Activated naive CD8-positive, alpha-beta T cell treated with anti-CD3 and anti-CD28 coated beads, Interleukin-2, amount 50 U/mL, for 24 hours (primary cell): ENCODE data around the gene PLS3.

Experiments used
- ATAC-seq: fragments of 150-1000 bp; cut with Tn5 transposase; one replicate; pipeline ENCODE4 v1.10.0; 2021
- DNase-seq: peaks from one replicate; pipeline ENCODE4 v3.0.0; 2021
- H3K27ac Mint-ChIP-seq: one replicate; pipeline ENCODE4 v1.8.0; 2021; ENCODE audit warnings: mild to moderate bottlenecking, mixed read lengths
- H3K27me3 Mint-ChIP-seq: one replicate; pipeline ENCODE4 v1.8.0; 2021; ENCODE audit warnings: mixed read lengths
- H3K36me3 Mint-ChIP-seq: one replicate; pipeline ENCODE4 v1.8.0; 2021; ENCODE audit warnings: low read depth, mixed read lengths
- H3K4me1 Mint-ChIP-seq: one replicate; pipeline ENCODE4 v1.8.0; 2021; ENCODE audit warnings: mixed read lengths
- H3K4me3 Mint-ChIP-seq: one replicate; pipeline ENCODE4 v1.8.0; 2021; ENCODE audit warnings: mild to moderate bottlenecking, moderate library complexity, mixed read lengths
- H3K9me3 Mint-ChIP-seq: one replicate; pipeline ENCODE4 v1.8.0; 2021; ENCODE audit warnings: mixed read lengths

Gene PLS3

DNA sequence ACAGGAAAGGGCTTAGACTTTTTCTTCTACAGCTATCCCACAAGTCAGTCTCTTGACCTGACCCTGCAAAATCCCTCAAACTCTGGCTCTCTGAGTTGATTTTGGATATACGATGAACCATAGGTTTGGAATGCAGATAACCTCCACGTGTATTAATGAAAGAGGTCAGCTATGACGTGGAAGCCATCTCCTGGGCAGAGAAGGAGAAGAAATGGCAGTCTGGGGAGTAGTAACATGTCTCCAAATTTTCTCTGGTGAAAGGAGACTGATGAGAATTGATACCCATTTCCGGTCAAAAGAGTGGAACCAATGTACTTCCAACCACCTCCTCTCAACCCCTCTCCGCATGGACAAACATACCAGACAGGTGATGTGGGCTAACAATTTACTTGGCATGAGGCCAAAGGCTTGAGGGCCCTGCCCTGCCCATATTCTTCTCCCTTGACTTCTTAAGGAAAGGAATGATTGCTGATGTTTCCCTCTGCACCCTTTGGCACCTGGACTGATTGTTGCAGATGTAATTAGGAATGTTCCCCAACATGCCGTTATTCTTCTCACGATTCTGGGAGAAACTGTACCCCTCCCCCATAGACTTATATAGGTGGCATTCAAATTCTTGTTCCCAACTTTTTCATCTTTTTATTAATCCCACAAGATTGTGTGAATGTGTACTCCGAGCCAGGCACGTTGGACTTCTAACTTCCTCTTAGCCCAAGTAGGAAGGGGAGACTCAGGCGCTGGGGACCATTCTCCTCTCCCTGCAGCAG lies 580 bp upstream of the PLS3 start:
- no peak for ATAC-seq
- H3K4me1 Mint-ChIP-seq, result no peaks in the 10 kb centered on the region
- DNase-seq, result no peak
- peak overlapping the region; percentile 64 for H3K4me3 Mint-ChIP-seq
- H3K9me3 Mint-ChIP-seq, result no peaks in the 10 kb centered on the region
- H3K27me3 Mint-ChIP-seq, result peaks cover 26% of the 10 kb centered on the region
- no peaks in the 10 kb centered on the region for H3K36me3 Mint-ChIP-seq
- no peak overlapping the region for H3K27ac Mint-ChIP-seq

- Mint-ChIP-seq H3K4me3 (peak overlapping the region; percentile 64), H3K36me3 (no peaks in the 10 kb centered on the region), H3K27ac (no peak overlapping the region), H3K27me3 (peaks cover 26% of the 10 kb centered on the region), H3K9me3 (no peaks in the 10 kb centered on the region), H3K4me1 (no peaks in the 10 kb centered on the region)
- DNase-seq (peak; percentile 2), ATAC-seq (peak; percentile 35)
Measured at GRCh38 chrX:115561605-115562479, 868 bp downstream of the PLS3 start.

GRCh38 chrX:115562480-115562847 lies 1.5 kb downstream of the PLS3 start:
- DNase-seq (no peak), ATAC-seq (no peak)
- peaks cover 26% of the 10 kb centered on the region for H3K27me3 Mint-ChIP-seq
- no peak overlapping the region for H3K27ac Mint-ChIP-seq
- no peaks in the 10 kb centered on the region for H3K36me3 Mint-ChIP-seq
- no peak overlapping the region for H3K4me3 Mint-ChIP-seq
- H3K9me3 Mint-ChIP-seq, result no peaks in the 10 kb centered on the region
- no peaks in the 10 kb centered on the region for H3K4me1 Mint-ChIP-seq

- no peak overlapping the region for H3K4me3 Mint-ChIP-seq
- peaks cover 23% of the 10 kb centered on the region for H3K27me3 Mint-ChIP-seq
- ATAC-seq, result no peak
- H3K36me3 Mint-ChIP-seq, result no peaks in the 10 kb centered on the region
- no peaks in the 10 kb centered on the region for H3K9me3 Mint-ChIP-seq
- H3K4me1 Mint-ChIP-seq, result no peaks in the 10 kb centered on the region
- H3K27ac Mint-ChIP-seq, result no peak overlapping the region
- no peak for DNase-seq
Measured at GRCh38 chrX:115563633-115564162, 2.7 kb downstream of the PLS3 start.

GRCh38 chrX:115564243-115564642 lies 3.3 kb downstream of the PLS3 start:
- H3K27ac Mint-ChIP-seq, result no peak overlapping the region
- no peaks in the 10 kb centered on the region for H3K36me3 Mint-ChIP-seq
- ATAC-seq (no peak), DNase-seq (no peak)
- H3K9me3 Mint-ChIP-seq, result no peaks in the 10 kb centered on the region
- peaks cover 23% of the 10 kb centered on the region for H3K27me3 Mint-ChIP-seq
- no peak overlapping the region for H3K4me3 Mint-ChIP-seq
- no peaks in the 10 kb centered on the region for H3K4me1 Mint-ChIP-seq

DNA sequence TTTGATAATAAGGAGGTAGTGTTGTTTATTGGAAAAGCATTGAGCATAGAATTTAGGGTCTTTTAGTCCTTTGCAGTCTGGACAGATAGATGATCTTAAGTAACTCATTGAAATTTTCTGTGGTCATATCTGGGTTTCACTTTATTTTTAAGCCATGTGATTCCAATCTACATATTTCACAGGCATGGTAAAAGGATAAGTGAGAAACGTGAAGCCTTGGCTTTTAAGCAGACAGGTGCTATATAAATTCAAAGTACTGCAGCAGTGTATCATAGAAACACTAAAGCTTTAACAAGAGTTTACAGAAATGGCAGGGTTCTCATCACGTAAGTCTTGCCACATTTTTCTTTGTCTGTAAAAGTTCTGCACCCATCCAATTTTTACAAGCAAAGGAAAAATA lies 4.9 kb downstream of the PLS3 start:
- Mint-ChIP-seq H3K27me3 (peaks cover 11% of the 10 kb centered on the region), H3K4me1 (no peaks in the 10 kb centered on the region), H3K27ac (no peak overlapping the region), H3K9me3 (no peaks in the 10 kb centered on the region), H3K4me3 (no peak overlapping the region), H3K36me3 (no peaks in the 10 kb centered on the region)
- no peak for ATAC-seq
- no peak for DNase-seq

DNA sequence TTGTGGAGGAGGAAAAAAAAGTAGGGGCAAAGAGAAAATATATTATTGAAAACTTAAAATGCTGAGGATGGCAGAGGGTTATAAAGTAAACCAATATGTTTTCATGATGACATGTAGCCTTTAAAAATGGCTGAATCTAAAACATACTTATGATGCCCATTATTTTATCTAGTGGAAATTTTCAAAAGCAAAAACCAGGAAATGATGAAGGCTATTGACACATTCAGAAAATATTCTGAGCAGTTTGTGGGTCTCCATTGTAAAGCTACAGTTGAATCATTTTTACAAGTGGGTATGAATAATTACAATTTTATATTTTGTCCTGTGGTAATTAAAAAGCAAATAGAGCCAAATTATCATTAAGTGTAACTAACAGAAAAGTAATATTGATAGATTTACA lies 10.7 kb downstream of the PLS3 start:
- Mint-ChIP-seq H3K36me3 (no peaks in the 10 kb centered on the region), H3K4me3 (no peak overlapping the region), H3K9me3 (no peaks in the 10 kb centered on the region), H3K27me3 (no peaks in the 10 kb centered on the region), H3K27ac (no peak overlapping the region), H3K4me1 (no peaks in the 10 kb centered on the region)
- ATAC-seq, result no peak
- no peak for DNase-seq

DNA sequence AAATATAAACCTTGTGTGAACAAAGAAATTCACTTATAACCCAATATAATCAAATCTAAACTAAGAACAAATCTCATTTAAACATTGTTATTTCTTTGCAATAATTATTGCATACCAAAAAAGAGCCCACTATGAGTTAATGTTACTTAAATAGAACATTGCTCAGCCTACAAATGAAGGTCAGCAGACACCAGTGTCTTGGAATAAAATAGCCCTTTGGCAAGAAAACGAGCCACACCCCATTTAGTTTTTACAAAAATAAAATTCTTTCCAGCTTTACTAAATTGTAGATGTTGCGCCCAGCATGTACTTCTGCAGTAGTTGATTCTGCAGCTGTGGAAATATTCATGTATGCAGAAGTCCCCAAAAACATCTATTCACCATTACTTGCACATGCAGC lies 12.2 kb downstream of the PLS3 start:
- Mint-ChIP-seq H3K27ac (no peak overlapping the region), H3K27me3 (no peaks in the 10 kb centered on the region)

DNA sequence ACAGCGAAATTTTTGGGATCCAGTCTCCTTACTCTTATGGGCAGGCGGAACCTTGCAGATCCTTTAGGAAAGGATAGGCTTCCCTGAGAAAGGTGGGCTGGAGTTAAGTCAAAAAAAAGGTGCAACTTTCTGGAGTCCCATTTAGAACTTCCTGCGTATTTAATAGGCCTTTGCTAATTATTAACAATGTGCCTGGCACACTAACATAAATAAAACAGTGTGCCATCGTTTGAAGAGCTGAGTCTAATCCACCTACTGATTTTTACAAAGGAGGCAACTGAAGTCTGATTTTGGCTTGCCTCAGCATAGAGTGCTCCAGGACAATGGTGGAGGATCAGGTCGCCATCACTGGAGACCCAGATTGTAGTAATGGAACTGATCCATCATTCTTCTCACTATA lies 15.7 kb downstream of the PLS3 start:
- no peak for DNase-seq
- Mint-ChIP-seq H3K27ac (no peak overlapping the region), H3K9me3 (no peaks in the 10 kb centered on the region), H3K36me3 (no peaks in the 10 kb centered on the region), H3K4me3 (no peak overlapping the region), H3K27me3 (no peaks in the 10 kb centered on the region), H3K4me1 (peaks cover 11% of the 10 kb centered on the region)
- ATAC-seq, result no peak

More for the DNA sequence above, 12.2 kb downstream of the PLS3 start:
- Mint-ChIP-seq H3K9me3 (no peaks in the 10 kb centered on the region), H3K36me3 (no peaks in the 10 kb centered on the region), H3K4me1 (no peaks in the 10 kb centered on the region), H3K4me3 (no peak overlapping the region)
- ATAC-seq, result no peak
- DNase-seq, result no peak

DNA sequence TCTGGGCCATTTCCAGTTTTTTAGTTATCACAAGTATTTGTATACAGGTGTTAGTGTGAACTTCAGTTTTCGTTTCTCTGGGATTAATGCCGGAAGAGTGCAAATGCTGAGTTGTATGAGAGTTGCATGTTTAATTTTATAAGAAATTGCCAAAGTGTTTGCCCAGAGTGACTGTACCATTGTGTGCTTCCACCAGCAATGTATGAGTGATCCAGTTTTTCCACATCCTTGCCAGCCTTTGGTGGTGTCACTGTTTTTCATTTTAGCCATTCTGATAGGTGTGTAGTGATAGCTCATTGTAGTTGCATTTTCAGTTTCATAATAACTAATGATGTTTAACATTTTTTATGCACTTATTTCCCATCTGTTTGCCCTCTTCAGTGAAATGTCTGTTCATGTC lies 18.4 kb downstream of the PLS3 start:
- no peak overlapping the region for H3K27ac Mint-ChIP-seq
- DNase-seq (no peak), ATAC-seq (peak; percentile 57)
- H3K9me3 Mint-ChIP-seq, result no peaks in the 10 kb centered on the region
- H3K27me3 Mint-ChIP-seq, result no peaks in the 10 kb centered on the region
- H3K36me3 Mint-ChIP-seq, result no peaks in the 10 kb centered on the region
- H3K4me3 Mint-ChIP-seq, result no peak overlapping the region
- peaks cover 16% of the 10 kb centered on the region for H3K4me1 Mint-ChIP-seq

DNA sequence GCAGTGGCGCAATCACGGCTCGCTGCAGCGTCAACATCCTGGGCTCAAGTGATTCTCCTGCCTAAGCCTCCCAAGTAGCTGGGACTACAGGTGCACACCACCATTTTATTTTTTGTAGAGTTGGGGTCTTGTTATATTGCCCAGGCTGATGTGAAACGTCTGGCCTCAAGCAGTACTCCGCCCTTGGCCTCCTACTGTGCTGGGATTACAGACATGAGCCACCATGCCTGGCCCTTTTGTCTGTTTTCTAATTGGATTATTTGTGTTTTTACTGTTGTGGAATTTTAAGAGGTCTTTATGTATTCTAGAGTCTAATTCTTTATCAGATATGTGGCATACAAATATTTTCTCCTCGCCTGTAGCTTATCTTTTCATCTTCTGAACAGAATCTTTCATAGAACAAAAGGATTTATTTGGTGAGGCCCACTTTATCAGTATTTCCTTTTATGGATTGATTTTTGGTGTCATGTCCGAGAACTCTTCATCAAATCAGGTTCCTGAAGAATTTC lies 18.9 kb downstream of the PLS3 start:
- DNase-seq (no peak), ATAC-seq (no peak)
- Mint-ChIP-seq H3K36me3 (no peaks in the 10 kb centered on the region), H3K4me1 (peaks cover 20% of the 10 kb centered on the region), H3K27me3 (no peaks in the 10 kb centered on the region), H3K4me3 (no peak overlapping the region), H3K9me3 (no peaks in the 10 kb centered on the region), H3K27ac (no peak overlapping the region)

GRCh38 chrX:115581759-115582615 lies 21.0 kb downstream of the PLS3 start:
- Mint-ChIP-seq H3K27ac (no peak overlapping the region), H3K9me3 (no peaks in the 10 kb centered on the region), H3K4me3 (no peak overlapping the region), H3K36me3 (no peaks in the 10 kb centered on the region), H3K4me1 (peaks cover 20% of the 10 kb centered on the region), H3K27me3 (no peaks in the 10 kb centered on the region)
- no peak for ATAC-seq
- DNase-seq, result no peak

DNA sequence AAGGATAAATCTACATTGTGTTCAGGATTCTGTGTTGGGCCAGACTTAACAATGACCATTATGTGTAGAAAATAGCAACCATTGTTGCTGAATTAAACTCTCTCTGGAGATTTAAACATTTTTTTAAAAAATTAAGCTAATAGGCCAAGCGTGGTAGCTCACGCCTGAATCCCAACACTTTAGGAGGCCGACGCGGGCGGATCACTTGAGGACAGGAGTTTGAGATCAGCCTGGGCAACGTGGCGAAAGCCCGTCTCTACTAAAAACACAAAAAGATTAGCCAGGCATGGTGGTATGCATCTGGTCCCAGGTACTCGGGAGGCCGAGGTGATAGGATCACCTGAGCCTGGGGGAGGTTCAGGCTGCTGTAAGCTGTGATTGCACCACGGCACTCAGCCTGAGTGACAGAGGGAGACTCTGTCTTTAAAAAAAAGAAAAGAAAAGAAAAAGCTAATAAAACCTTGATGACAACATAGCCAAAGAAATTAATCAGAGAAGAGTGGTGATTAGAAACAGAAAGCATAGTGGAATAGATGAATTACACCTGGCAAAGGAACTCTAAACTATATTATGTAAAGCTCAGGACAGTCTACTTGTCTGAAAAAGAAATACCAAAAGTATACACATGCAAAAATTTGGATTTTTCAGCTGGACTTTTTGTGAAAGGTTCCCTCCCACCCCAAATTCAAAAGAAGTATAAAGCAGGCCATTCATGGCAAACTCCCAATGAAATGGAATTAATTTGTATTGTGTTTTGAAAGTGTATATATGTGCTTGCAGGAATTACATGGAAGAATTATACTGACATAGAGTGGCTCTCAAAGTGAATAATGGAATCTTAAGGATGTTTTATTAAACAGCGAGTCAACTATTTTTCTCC lies 21.9 kb downstream of the PLS3 start:
- no peak for ATAC-seq
- no peak overlapping the region for H3K27ac Mint-ChIP-seq
- H3K27me3 Mint-ChIP-seq, result no peaks in the 10 kb centered on the region

More for the DNA sequence above, 21.9 kb downstream of the PLS3 start:
- no peak for DNase-seq
- no peaks in the 10 kb centered on the region for H3K9me3 Mint-ChIP-seq
- no peak overlapping the region for H3K4me3 Mint-ChIP-seq
- peaks cover 20% of the 10 kb centered on the region for H3K4me1 Mint-ChIP-seq
- H3K36me3 Mint-ChIP-seq, result no peaks in the 10 kb centered on the region
